C4-2B (cell line): ENCODE data around the gene BCL2L11.

Experiments used
- H3K27ac ChIP-seq: fragments of 450-650 bp; 2 replicates; pipeline ENCODE4 v1.5.1; 2017
- ZFX ChIP-seq: fragments of 450-650 bp; IDR thresholded peaks from 2 replicates; pipeline ENCODE4 v1.6.1; 2017
- TF ChIP-seq, protein P1 (sequence below): fragments of 450-650 bp; conservative IDR thresholded peaks from 2 replicates; pipeline ENCODE4 v1.5.1; 2017; ENCODE audit warnings: mild to moderate bottlenecking

BCL2L11 gene

DNA sequence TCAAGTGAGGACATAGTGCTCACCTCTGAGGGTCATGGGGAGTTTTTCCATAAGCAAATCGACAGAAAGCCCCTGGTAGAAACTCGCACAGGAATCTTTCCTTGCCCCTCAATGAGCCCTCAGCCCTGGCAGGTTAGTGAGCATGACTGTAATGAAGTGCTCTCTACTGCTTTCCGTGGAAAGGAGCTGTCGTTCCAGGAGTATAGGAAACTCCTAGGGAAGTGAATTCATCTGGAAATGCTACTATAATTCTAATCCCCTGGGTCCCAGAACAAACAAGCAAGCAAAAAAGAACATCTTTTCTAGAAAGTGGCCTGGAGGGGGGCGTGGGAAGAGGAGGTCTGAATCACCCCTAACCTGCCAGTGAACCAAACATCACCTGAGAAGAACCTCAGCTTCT, 18.1 kb downstream of the BCL2L11 start:
- TF ChIP-seq ZFX, result no peak
- TF ChIP-seq, protein P1, sequence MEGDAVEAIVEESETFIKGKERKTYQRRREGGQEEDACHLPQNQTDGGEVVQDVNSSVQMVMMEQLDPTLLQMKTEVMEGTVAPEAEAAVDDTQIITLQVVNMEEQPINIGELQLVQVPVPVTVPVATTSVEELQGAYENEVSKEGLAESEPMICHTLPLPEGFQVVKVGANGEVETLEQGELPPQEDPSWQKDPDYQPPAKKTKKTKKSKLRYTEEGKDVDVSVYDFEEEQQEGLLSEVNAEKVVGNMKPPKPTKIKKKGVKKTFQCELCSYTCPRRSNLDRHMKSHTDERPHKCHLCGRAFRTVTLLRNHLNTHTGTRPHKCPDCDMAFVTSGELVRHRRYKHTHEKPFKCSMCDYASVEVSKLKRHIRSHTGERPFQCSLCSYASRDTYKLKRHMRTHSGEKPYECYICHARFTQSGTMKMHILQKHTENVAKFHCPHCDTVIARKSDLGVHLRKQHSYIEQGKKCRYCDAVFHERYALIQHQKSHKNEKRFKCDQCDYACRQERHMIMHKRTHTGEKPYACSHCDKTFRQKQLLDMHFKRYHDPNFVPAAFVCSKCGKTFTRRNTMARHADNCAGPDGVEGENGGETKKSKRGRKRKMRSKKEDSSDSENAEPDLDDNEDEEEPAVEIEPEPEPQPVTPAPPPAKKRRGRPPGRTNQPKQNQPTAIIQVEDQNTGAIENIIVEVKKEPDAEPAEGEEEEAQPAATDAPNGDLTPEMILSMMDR, result no peak

DNA sequence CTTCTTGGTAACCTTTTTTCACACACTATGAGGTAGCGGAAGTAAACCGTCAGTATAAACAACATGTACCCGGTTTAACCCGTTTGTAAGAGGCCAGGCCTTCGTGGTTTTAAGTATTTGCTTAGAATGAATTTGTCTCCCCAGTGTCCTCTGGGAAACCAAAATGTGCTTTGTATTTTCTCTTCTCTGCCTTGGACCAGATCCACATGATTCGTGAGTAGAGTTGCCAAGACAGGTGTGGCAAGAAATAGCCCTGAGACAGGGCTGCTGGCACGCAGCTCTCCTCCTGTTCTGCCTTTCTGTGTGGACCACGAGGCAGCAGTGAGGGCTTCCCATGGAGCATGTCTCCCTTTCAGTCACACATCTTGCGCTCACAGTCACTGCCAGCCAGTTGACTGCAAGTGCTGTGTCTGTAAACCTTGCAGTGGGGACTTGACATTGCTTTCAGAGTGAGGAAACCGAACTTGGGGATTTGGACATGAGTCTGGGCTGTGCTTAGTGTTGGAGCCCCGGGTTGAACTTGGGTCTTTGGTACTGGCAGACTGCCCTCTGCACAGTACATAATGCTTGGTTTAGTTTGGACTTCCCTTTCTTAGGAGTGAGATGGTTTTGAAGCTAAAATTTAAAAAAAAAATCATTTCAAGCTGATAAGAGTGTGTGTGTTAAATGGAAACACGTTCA, 19.1 kb downstream of the BCL2L11 start:
- H3K27ac ChIP-seq, result peak overlapping the region; percentile 79
- TF ChIP-seq, protein P1, result no peak
- TF ChIP-seq ZFX, result no peak

More for the DNA sequence above, 18.1 kb downstream of the BCL2L11 start:
- peak overlapping the region; percentile 79 for H3K27ac ChIP-seq

DNA sequence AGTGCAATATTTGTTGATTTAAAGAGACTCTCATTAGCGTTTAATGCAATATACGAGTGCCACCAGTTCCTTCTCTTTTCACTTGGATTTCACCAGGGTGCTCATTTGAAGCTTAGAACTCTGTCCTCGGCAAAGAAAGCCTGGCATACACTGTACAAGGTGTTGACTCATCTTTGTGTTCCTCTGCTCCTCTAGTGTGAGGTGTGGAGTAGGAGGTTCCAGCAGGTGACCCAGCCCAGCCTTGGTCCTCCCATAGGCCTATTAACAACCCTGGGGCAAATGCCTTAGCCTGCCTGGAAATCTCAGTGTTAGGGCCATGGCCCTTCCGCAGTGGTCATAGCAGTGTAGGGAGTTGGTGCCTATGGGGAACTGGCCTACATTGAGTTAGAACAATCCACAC, 20.1 kb downstream of the BCL2L11 start:
- no peak overlapping the region for H3K27ac ChIP-seq

DNA sequence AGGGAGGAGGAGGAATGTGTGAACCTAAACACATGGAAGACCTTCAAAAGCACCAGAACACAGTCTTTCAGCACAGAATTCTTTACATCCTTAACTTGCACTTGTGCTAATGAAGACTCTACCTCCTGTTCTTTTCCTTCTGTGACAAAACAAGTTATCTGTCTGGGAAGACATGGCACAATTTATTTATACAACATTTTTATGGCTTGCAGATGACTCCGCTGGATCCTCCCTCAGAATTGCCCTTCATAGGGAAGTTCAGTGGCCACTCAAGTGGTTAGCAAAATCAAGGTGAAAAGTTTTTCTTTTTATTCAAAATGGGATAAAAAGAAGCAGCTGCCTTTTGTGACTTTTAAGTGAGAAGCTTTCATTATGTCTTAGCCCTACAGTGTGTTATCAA, 21.4 kb downstream of the BCL2L11 start:
- no peak overlapping the region for H3K27ac ChIP-seq
- TF ChIP-seq, protein P1, result no peak
- TF ChIP-seq ZFX, result no peak

More for the DNA sequence above, 20.1 kb downstream of the BCL2L11 start:
- TF ChIP-seq, protein P1, result no peak
- no peak for TF ChIP-seq ZFX

DNA sequence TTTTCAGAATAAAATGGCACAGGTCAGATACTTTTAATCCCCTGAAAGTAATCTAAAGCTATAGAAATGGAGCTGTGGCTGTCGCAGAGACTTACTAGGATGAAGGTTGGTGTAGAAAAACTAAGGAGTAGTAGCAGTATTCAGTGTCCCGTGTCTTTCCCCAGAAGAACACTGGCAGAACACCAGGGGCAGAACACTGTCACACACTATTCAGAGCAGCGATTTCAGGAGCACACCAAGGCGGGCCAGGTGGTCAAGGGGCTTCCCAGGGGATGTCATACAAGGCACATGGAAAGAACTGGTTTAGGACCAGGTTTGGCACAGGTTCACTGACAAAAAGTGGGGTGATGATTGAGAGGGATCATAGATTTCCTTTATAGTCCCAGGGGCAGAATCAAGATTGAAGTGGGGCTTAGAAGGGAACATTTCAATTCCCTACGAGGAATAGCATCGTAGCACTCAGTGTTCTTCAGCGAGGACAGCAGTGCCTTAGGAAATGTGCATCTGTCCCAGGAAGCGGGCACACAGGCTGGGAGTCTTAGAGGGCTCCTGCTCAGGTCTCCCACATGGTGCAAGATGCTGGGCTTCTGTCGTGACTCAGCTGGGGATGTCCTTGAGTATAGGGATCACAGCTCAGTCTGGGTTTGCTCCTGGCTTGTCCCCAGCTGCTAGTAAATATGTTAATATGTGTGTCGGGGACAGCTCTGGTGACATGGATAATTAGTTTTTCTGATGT, 22.6 kb downstream of the BCL2L11 start:
- no peak for TF ChIP-seq ZFX
- TF ChIP-seq, protein P1, result no peak
- no peak overlapping the region for H3K27ac ChIP-seq

DNA sequence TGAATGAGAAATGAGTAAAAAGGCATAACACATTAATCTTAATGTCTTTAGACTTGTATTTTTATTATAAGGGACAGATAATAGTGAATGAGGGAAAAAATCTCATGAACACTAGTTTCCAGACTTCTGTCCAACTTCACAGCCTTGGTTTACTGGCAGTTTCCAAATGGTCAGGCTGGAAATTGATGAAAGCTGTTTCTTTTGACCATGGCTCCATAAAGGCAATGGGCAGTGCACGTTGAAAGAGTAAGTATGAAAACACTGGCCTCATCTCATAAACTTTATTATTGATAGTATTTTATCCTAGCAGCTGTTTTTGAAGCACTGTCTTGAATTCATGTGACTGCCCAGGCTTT, 23.1 kb downstream of the BCL2L11 start:
- no peak for TF ChIP-seq ZFX
- TF ChIP-seq, protein P1, result no peak
- H3K27ac ChIP-seq, result no peak overlapping the region

DNA sequence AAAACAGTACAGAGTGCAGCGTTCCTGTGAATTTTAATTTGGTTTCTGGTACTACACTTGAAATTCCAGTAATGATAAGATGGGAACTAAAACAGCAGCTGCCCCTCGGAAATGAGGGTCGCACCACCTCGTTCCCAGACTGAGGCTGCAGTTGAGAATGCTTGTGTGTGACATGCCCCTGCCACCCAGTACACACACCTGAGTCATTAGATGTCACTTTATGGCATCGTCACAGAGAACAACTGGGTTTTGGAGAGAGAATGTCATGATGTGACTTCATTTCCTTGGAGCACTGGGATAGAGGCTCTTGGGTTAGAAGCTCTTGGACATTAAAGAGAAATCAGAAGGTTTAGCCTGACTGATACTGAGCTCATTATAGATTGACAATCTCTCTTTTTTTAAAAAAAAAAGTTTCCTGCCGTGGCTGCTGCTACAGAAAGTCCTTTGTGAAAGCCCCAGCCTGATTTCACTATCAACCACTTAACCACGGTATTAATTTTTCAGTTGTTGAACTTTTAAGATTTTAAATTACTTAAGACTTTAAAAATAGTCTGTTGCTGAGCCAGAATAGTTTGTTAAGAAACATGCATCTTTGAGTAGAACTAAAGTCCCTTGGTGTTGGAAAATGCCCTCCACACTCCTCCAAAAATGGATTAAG, 24.5 kb downstream of the BCL2L11 start:
- TF ChIP-seq ZFX, result no peak
- TF ChIP-seq, protein P1, result no peak
- no peak overlapping the region for H3K27ac ChIP-seq
